Transverse colon (tissue), 4 donors: ENCODE results near the gene ITGA11. TPM values are rescaled to one million over a fixed set of nuclear protein-coding genes. Genes with fewer than 3 reads are reported as not detected.
A peak's percentile ranks its signal among the peaks of the same experiment; 100 is the strongest.

Source experiments
- DNase-seq: peaks from one replicate; pipeline ENCODE4 v3.0.0-alpha.2; 2019
- H3K27ac ChIP-seq, 4 donors: fragments of 200-600 bp; sonication (generic); 2 replicates each; pipeline ENCODE4 v1.5.1; 2016 to 2018; ENCODE audit warnings: inconsistent platforms in 4 of 4
- H3K27me3 ChIP-seq: fragments of 200-600 bp; sonication (generic); 2 replicates; pipeline ENCODE4 v1.5.1; 2017; ENCODE audit warnings: inconsistent platforms
- H3K36me3 ChIP-seq, 4 donors: fragments of 200-600 bp; sonication (generic); 2 replicates each; pipeline ENCODE4 v1.5.1; 2017 to 2019; ENCODE audit warnings: inconsistent platforms in 4 of 4
- H3K4me1 ChIP-seq, 4 donors: fragments of 200-600 bp; sonication (generic); 2 replicates each; pipeline ENCODE4 v1.5.1; 2017 to 2020; ENCODE audit warnings: inconsistent platforms in 4 of 4
- H3K4me3 ChIP-seq, 4 donors: fragments of 200-600 bp; sonication (generic); 1 replicate in 1 of 4; 2 replicates in 3 of 4; pipeline versions ENCODE4 v1.5.1 to v1.6.1; 2017 to 2019; ENCODE audit warnings: inconsistent platforms in 4 of 4
- H3K9me3 ChIP-seq, 2 donors: fragments of 200-600 bp; sonication (generic); 2 replicates each; pipeline ENCODE4 v1.5.1; 2017 to 2019; ENCODE audit warnings: inconsistent platforms in 2 of 2
- CTCF ChIP-seq, 5 experiments: fragments of 200-600 bp in 3 of 5; fragments of 450-650 bp in 2 of 5; sonication (generic) in 3 of 5; IDR thresholded peaks; 1 replicate in 2 of 5; 2 replicates in 3 of 5; pipeline ENCODE4 v1.5.1; 2016 to 2017; ENCODE audit warnings: antibody characterized with exemption in 5 of 5, inconsistent platforms in 3 of 5, mild to moderate bottlenecking in 2 of 5, moderate library complexity in 1 of 5
- EP300 ChIP-seq: sonication (generic); formaldehyde crosslinking; IDR thresholded peaks from one replicate; pipeline ENCODE4 v1.6.1; 2017; ENCODE audit warnings: antibody characterized with exemption, low read depth
- POLR2A ChIP-seq: fragments of 450-650 bp; IDR thresholded peaks from one replicate; pipeline ENCODE4 v1.6.1; 2016; ENCODE audit warnings: antibody characterized with exemption, mild to moderate bottlenecking, moderate library complexity
- POLR2AphosphoS5 ChIP-seq, 3 donors: sonication (generic); formaldehyde crosslinking; IDR thresholded peaks; one replicate each; pipeline ENCODE4 v1.6.1; 2016; ENCODE audit warnings: antibody characterized with exemption in 3 of 3
- WGBS, 2 donors: methylation state at CpG; one replicate each; pipeline ENCODE4 v1.1.5; 2018; ENCODE audit warnings: low coverage in 1 of 2; 5-methylcytosine and 5-hydroxymethylcytosine counted together
- in situ Hi-C, 4 donors: fragments of 200-750 bp; cut with MboI; loops; one replicate each; pipeline versions ENCODE4 v1.15.0 to v1.15.1; 2017; ENCODE audit warnings: low sequenced_read_pairs in 3 of 4, low pct_ligation_motif_present in 1 of 4, low pct_unique_long_range_greater_than_20kb in 1 of 4
- intact Hi-C: fragments of 100-400 bp; cut with DNase I; formaldehyde crosslinking; loops from one replicate; pipeline ENCODE4 v1.15.1; 2023; ENCODE audit warnings: low total_unique reads
- total RNA-seq, 4 donors: library from RNA; depleted of rRNA; stranded (reverse); fragments of >200 nt; gene quantifications; one replicate each; pipeline ENCODE4 v1.1.0, GENCODE V29; 2016

Gene ITGA11
- total RNA-seq, 4 donors from 2014 or later, result 0.37 to 3.2 (median 1.1) TPM

- no peak overlapping the region for H3K27ac ChIP-seq
- H3K4me1 ChIP-seq, result no peaks in the 10 kb centered on the region
- DNase-seq, result no peak
- in situ Hi-C loops (no loop called here), intact Hi-C loops (no loop called here)
- H3K9me3 ChIP-seq, result no peaks in the 10 kb centered on the region
- TF ChIP-seq EP300 (no peak), CTCF (IDR thresholded peaks at IDR 0.05) (no peak), POLR2AphosphoS5 (IDR thresholded peaks at IDR 0.05) (no peak), POLR2A (no peak)
- no peak overlapping the region for H3K4me3 ChIP-seq
- H3K36me3 ChIP-seq, result no peaks in the 10 kb centered on the region
- H3K27me3 ChIP-seq, result no peaks in the 10 kb centered on the region
- 57 to 100% methylated on average over 1 to 3 of the region's 3 CpGs for WGBS, 2 donors
Observed at GRCh38 chr15:68373028-68373427, 58.9 kb downstream of the ITGA11 start.

DNA sequence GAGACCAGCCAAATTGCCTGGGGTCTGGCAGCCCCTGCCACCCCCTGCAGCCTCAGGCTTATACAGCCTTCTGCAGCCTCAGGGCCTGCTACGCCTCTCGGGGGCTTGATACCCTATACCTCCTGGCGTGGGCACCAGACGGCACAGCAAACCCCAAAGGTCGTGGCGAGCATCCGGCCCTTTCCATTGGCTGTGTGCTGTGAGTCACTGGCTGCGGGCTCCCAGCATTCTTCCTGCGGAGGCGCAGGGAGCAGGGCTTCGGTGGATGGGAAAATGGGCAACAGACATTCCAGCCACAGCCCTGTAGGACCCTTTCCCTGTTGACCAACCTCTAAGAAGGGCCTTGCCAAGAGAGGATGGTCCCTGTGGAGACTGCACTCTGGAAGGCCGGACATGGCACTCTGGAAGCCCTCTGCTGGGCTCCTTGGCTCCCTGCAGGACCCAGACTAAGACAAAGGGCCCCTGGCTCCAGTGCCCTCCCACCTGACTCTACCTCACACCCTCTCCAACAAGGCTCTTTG is 59.6 kb downstream of the ITGA11 start:
- H3K27ac ChIP-seq, result no peak overlapping the region
- DNase-seq, result no peak
- H3K4me1 ChIP-seq, result no peaks in the 10 kb centered on the region
- H3K4me3 ChIP-seq, result no peak overlapping the region
- H3K36me3 ChIP-seq, result no peaks in the 10 kb centered on the region
- in situ Hi-C loops (no loop called here), intact Hi-C loops (no loop called here)
- H3K9me3 ChIP-seq, result no peaks in the 10 kb centered on the region
- H3K27me3 ChIP-seq, result no peaks in the 10 kb centered on the region
- TF ChIP-seq CTCF (IDR thresholded peaks at IDR 0.05) (peak in 2 of 5 experiments; percentile 10), POLR2A (no peak), POLR2AphosphoS5 (IDR thresholded peaks at IDR 0.05) (no peak), EP300 (no peak)
- 0 to 88% methylated on average over 1 to 12 of the region's 12 CpGs for WGBS, 2 donors

GRCh38 chr15:68371851-68372250 is 60.1 kb downstream of the ITGA11 start:
- in situ Hi-C loops (no loop called here), intact Hi-C loops (no loop called here)
- no peak for DNase-seq
- Histone ChIP-seq H3K4me3 (no peak overlapping the region), H3K4me1 (no peaks in the 10 kb centered on the region), H3K27me3 (no peaks in the 10 kb centered on the region), H3K36me3 (no peaks in the 10 kb centered on the region), H3K27ac (no peak overlapping the region), H3K9me3 (no peaks in the 10 kb centered on the region)
- TF ChIP-seq POLR2AphosphoS5 (IDR thresholded peaks at IDR 0.05) (no peak), POLR2A (no peak), CTCF (IDR thresholded peaks at IDR 0.05) (no peak), EP300 (no peak)
- WGBS, 2 donors, result 92 to 100% methylated on average over 1 to 4 of the region's 4 CpGs

GRCh38 chr15:68371160-68371559 is 60.8 kb downstream of the ITGA11 start:
- Histone ChIP-seq H3K4me3 (no peak overlapping the region), H3K27me3 (no peaks in the 10 kb centered on the region), H3K4me1 (no peaks in the 10 kb centered on the region), H3K9me3 (no peaks in the 10 kb centered on the region), H3K27ac (no peak overlapping the region), H3K36me3 (no peaks in the 10 kb centered on the region)
- in situ Hi-C loops, result no loop called here
- 59% methylated on average over 6 of the region's 6 CpGs; no CpG with 5 or more reads in 1 of the 2 donors for WGBS, 2 donors
- intact Hi-C loops, result no loop called here
- no peak for TF ChIP-seq POLR2A
- no peak for TF ChIP-seq EP300
- TF ChIP-seq CTCF (IDR thresholded peaks at IDR 0.05), result no peak
- no peak for TF ChIP-seq POLR2AphosphoS5 (IDR thresholded peaks at IDR 0.05)
- DNase-seq, result no peak
